Nephron progenitor cell (in vitro differentiated cells): Measurements from ENCODE around the gene FARP1.

Source experiments
- DNase-seq: peaks from one replicate; pipeline ENCODE4 v3.0.0; 2021
- H3K27ac Mint-ChIP-seq: 2 replicates; pipeline ENCODE4 v1.8.0; 2021; ENCODE audit warnings: mild to moderate bottlenecking, moderate library complexity, mixed read lengths
- H3K27me3 Mint-ChIP-seq: 2 replicates; pipeline ENCODE4 v1.8.0; 2021; ENCODE audit warnings: mild to moderate bottlenecking, low read depth, mixed read lengths; ENCODE audit not compliant: poor library complexity
- H3K36me3 Mint-ChIP-seq: 2 replicates; pipeline ENCODE4 v1.8.0; 2021; ENCODE audit warnings: low read depth, mixed read lengths
- H3K4me1 Mint-ChIP-seq: 2 replicates; pipeline ENCODE4 v1.8.0; 2021; ENCODE audit warnings: mixed read lengths
- H3K4me3 Mint-ChIP-seq: 2 replicates; pipeline ENCODE4 v1.8.0; 2021; ENCODE audit warnings: mild to moderate bottlenecking, moderate library complexity, mixed read lengths
- H3K9me3 Mint-ChIP-seq: 2 replicates; pipeline ENCODE4 v1.8.0; 2021; ENCODE audit warnings: mild to moderate bottlenecking, moderate library complexity, mixed read lengths
- CTCF ChIP-seq: fragments of 200-600 bp; sonication (generic); IDR thresholded peaks from 2 replicates; pipeline ENCODE4 v1.5.0; 2021; ENCODE audit warnings: antibody characterized with exemption

Gene FARP1

GRCh38 chr13:98274921-98275487, 132.1 kb downstream of the FARP1 start:
- H3K4me3 Mint-ChIP-seq: peak overlapping the region; percentile 73
- TF ChIP-seq CTCF: no peak
- no peaks in the 10 kb centered on the region for H3K27me3 Mint-ChIP-seq
- no peaks in the 10 kb centered on the region for H3K9me3 Mint-ChIP-seq
- H3K4me1 Mint-ChIP-seq: peaks cover 73% of the 10 kb centered on the region
- H3K27ac Mint-ChIP-seq: peak overlapping the region; percentile 100
- DNase-seq: no peak
- H3K36me3 Mint-ChIP-seq: peaks cover 23% of the 10 kb centered on the region

- Mint-ChIP-seq H3K27me3 (no peaks in the 10 kb centered on the region), H3K4me3 (peak overlapping the region; percentile 59), H3K9me3 (no peaks in the 10 kb centered on the region), H3K27ac (peak overlapping the region; percentile 90), H3K36me3 (peaks cover 16% of the 10 kb centered on the region), H3K4me1 (peaks cover 76% of the 10 kb centered on the region)
- DNase-seq: peak; percentile 36
- TF ChIP-seq CTCF: no peak
Measured at GRCh38 chr13:98275681-98276171, 132.8 kb downstream of the FARP1 start.

GRCh38 chr13:98276486-98276885, 133.6 kb downstream of the FARP1 start:
- Mint-ChIP-seq H3K36me3 (peaks cover 8% of the 10 kb centered on the region), H3K4me1 (peaks cover 77% of the 10 kb centered on the region), H3K9me3 (no peaks in the 10 kb centered on the region), H3K27ac (peak overlapping the region; percentile 90), H3K27me3 (no peaks in the 10 kb centered on the region), H3K4me3 (no peak overlapping the region)
- no peak for TF ChIP-seq CTCF
- no peak for DNase-seq

GRCh38 chr13:98278068-98278724, 135.3 kb downstream of the FARP1 start:
- Mint-ChIP-seq H3K4me3 (no peak overlapping the region), H3K27ac (peak overlapping the region; percentile 1), H3K27me3 (no peaks in the 10 kb centered on the region), H3K4me1 (peaks cover 67% of the 10 kb centered on the region), H3K9me3 (no peaks in the 10 kb centered on the region), H3K36me3 (no peaks in the 10 kb centered on the region)
- no peak for TF ChIP-seq CTCF
- no peak for DNase-seq

GRCh38 chr13:98279473-98280175, 136.7 kb downstream of the FARP1 start:
- peak overlapping the region; percentile 69 for H3K4me3 Mint-ChIP-seq
- H3K4me1 Mint-ChIP-seq: peaks cover 53% of the 10 kb centered on the region

More at GRCh38 chr13:98279473-98280175, 136.7 kb downstream of the FARP1 start:
- Mint-ChIP-seq H3K36me3 (no peaks in the 10 kb centered on the region), H3K27ac (peak overlapping the region; percentile 98), H3K27me3 (no peaks in the 10 kb centered on the region), H3K9me3 (no peaks in the 10 kb centered on the region)
- no peak for TF ChIP-seq CTCF
- DNase-seq: peak; percentile 62
